GM04504 (cell line): ENCODE data around the gene STAG1.
A peak's percentile ranks its signal among the peaks of the same experiment; 100 is the strongest.
"Not testable (repeated sequence)": the region's sequence is repeated elsewhere in the genome, so short reads cannot be mapped to it uniquely, and the experiment has no call there.

ENCODE experiments used
- DNase-seq: peaks from one replicate; pipeline ENCODE4 v3.0.0-alpha.2; 2012; ENCODE audit warnings: low read depth

Gene STAG1

GRCh38 chr3:136390574-136390973 lies 361.6 kb downstream of the STAG1 start:
- DNase-seq: no peak

- no peak for DNase-seq
Measured at GRCh38 chr3:136387031-136387430, 365.1 kb downstream of the STAG1 start.

DNA sequence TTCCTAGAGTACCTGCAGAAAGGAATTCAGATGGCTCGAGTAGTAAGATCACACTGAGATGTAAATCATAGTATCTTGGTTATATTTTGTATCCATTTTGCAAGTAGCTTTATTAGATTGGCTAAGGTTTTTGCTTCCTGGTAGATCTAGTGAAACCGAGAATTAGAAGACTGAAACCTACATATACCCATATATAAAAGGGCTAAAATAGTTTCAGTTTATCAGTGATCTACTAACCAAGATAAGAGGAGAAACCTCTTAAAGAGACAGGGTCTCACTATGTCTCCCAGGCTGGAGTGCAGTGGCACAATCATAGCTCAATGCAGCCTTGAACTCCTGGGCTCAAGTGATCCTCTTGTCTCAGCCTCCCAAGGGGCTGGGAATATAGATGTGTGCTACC lies 366.7 kb downstream of the STAG1 start:
- no peak for DNase-seq

DNA sequence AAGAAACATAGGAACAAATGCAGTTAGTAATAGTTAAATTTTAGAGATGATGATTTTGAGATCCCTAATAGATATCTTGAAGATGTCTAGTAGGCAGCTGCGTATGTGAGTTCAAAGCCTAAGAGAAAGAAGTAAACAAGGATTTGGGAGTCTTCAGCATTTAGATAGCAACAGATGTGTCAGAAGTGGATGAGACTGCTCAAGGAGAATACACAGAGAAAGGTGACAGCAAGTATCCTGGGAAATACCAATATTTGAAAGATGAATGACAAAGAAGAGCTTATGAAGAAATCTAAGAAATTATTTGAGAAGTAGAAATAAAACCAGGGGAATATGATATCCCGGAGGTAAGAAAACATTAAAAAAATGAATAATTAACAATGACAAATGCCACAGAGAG lies 371.1 kb downstream of the STAG1 start:
- no peak for DNase-seq

DNA sequence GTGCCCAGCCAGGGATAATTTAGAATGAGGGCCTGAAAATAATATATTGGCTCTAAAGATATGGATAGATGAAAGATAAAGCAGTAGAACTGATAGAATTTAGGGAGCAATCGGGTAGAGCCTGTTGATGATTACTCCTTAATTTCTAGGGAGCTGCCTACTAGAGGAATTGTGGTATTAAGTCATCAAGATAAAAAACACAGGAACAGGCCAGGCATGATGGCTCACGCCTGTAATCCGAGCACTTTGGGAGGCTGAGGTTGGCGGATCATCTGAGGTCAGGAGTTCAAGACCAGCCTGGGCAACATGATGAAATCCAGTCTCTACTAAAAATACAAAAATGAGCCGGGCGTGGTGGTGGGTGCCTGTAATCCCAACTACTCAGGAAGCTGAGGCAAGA lies 371.6 kb downstream of the STAG1 start:
- DNase-seq: no peak

DNA sequence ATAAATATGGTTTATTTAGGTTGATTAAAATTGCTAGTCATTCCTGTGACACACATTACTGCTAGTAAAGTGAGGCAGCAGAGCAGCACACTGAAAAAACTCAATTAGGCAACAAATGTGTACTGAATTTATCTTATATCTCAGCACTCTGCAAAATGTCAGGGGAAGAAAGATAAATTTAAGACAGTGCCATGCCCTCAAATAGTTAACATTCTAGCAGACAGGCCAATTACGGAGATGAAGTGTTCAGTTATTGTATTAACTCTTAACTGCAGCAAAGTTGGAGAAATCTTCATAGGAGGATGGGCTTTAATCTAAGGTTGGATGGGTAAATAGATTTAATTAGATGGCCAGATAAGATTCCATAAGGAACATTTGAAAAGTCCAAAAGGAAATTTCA lies 374.2 kb downstream of the STAG1 start:
- DNase-seq: no peak

GRCh38 chr3:136377508-136377907 lies 374.7 kb downstream of the STAG1 start:
- no peak for DNase-seq

DNA sequence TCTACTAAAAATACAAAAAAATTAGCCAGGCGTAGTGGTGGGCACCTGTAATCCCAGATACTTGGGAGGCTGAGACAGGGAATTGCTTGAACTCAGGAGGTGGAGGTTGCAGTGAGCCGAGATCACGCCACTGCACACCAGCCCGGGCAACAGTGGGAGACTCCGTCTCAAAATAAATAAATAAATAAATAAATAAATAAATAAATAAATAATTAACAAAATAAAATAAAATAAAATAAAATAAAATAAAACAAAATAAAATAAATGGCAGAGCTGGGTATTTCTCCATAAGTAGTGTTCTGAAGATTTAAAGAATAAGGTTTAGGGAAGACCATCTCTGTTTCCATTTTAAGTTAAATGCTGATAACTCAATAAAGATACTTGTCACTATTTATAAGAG lies 376.4 kb downstream of the STAG1 start:
- DNase-seq: not testable (repeated sequence)

DNA sequence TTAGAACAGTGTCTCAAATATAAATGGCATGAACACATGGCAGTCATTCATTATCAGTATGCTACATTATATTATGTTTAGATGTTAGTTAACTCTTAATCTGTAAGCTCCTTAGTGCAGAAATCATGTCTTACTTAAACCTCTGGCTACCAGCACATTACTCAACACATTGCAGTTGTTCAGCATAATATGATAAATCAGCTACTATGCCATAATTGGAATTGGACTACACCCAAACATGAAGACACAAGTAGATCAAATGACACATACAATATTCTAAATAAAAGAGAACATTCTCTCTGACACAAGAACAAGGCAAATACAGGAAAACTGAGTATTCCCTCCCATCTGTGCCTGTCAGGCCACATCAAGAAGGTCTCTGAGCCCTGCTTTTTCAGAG lies 385.9 kb downstream of the STAG1 start:
- peak; percentile 32 for DNase-seq

DNA sequence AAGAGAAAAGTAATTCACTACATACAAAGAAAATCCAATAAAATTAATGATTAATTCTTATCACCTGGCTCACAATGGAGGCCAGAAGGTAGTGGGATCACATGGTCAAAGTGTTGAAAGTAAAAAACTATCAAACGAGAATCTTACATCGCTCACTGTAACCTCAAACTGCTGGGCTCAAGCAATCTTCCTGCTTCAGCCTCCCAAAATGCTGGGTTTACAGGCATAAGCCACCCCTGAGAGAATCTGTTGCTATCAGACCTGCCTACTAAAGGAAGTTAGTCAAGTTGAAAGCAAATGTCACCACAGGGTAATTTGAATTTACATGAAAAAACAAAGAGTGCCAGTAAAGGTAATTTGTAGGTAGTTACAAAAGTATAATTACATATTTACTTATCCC lies 398.7 kb downstream of the STAG1 start:
- DNase-seq: no peak

GRCh38 chr3:136351905-136352304 lies 400.3 kb downstream of the STAG1 start:
- DNase-seq: no peak

- no peak for DNase-seq
Measured at GRCh38 chr3:136351351-136351750, 400.8 kb downstream of the STAG1 start.

- peak; percentile 31 for DNase-seq
Measured at GRCh38 chr3:136350557-136350956, 401.6 kb downstream of the STAG1 start.

DNA sequence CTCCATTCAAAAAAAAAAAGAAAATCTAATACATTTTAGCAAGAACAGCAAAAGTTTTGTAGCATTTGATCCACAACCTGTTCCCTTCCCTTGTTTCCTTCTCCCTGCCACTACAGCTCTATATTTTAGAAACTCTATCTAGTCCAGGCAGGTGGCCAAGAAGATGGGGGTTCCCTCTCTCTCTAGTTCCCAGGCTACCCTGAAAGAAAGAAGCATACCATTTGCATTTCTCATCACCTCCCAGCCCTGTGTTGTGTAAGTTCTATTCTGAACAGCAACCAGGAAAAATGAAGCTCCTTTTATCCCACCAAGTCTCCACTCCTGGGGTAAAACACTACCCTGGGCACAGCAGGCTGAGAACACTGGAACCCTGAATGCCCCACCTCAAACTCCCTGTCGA lies 402.0 kb downstream of the STAG1 start:
- peak; percentile 93 for DNase-seq

GRCh38 chr3:136346486-136346885 lies 405.7 kb downstream of the STAG1 start:
- DNase-seq: no peak

DNA sequence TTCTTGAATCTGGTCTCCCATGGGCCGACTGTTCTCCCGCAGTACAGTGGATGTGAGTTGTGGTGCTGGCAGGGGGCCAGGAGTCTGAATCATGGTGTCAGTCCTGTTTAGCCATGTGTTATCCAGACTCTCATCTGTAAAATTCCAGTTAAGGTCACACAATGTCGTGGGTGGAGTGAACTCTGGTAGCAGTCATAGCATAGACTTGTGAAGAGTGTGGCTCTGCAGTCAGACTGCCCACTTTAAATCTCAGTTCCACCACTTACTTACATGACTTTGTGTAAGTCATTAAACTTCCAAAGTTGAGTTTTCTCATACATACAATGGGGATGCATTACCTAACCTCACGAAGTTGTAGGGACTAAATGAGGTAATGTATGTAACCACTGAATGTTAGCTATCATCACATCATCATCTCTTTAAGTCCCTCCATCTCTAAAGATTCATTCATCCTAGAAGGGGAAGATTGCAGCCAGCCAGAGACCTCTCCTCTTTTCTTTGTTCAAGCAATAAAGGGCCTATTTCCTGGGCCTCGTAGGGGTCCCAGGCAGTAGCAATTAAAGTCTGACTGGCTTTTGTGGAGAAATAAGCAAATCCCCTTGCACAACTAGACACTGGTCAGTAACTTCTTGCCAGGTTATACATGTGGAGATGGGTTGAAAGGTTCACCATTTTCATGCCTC lies 408.2 kb downstream of the STAG1 start:
- peak; percentile 94 for DNase-seq

GRCh38 chr3:136343446-136343845 lies 408.7 kb downstream of the STAG1 start:
- no peak for DNase-seq

GRCh38 chr3:136336329-136337100 lies 415.7 kb downstream of the STAG1 start:
- DNase-seq: peak; percentile 72

DNA sequence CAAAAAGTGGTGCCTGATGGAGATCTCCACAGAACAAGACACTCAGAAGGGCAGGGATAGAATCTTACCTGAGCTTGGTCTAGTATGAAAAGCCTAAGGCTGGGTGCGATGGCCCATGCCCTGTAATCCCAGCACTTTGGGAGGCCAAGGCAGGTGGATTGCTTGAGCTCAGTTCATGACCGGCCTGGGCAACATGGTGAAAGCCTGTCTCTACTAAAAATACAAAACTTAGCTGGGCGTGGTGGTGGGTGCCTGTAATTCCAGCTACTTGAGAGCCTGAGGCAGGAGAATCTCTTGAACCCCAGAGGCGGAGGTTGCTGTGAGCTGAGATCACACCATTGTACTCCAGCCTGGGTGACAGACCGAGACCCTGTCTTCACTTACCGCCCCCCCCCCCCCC lies 417.5 kb downstream of the STAG1 start:
- DNase-seq: not testable (repeated sequence)

GRCh38 chr3:136334209-136334608 lies 418.0 kb downstream of the STAG1 start:
- no peak for DNase-seq

GRCh38 chr3:136332776-136333175 lies 419.4 kb downstream of the STAG1 start:
- DNase-seq: peak; percentile 63

DNA sequence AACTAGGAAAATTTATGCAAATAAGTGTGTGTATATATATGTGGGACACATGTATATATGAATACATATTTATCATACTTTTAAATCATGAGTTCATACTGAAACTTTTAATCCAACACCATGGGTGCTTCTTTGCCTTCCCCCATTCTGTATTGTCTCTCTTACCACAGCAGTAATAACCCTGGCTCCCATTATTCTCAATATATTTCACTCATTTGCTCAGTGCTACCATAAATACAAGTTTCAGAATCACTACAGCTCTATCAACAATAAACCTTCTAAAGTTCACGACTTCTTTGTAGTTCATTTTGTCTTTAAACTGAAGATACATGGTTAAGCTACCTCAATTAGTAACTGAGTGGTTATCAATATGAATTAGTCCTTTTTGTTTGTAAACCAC lies 419.9 kb downstream of the STAG1 start:
- DNase-seq: no peak

GRCh38 chr3:136330900-136331299 lies 421.3 kb downstream of the STAG1 start:
- DNase-seq: no peak

GRCh38 chr3:136329593-136329992 lies 422.6 kb downstream of the STAG1 start:
- no peak for DNase-seq
